HG03025 (cell line): ENCODE measurements around the gene LDLRAP1.
"Not testable (repeated sequence)": the region's sequence is repeated elsewhere in the genome, so short reads cannot be mapped to it uniquely, and the experiment has no call there.

ENCODE experiments used
- ATAC-seq: cut with Tn5 transposase; IDR thresholded peaks from one replicate; pipeline ENCODE4 v1.9.1; 2021; ENCODE audit warnings: mild to moderate bottlenecking, moderate library complexity; ENCODE audit not compliant: unreplicated experiment, low FRiP score

Gene LDLRAP1

DNA sequence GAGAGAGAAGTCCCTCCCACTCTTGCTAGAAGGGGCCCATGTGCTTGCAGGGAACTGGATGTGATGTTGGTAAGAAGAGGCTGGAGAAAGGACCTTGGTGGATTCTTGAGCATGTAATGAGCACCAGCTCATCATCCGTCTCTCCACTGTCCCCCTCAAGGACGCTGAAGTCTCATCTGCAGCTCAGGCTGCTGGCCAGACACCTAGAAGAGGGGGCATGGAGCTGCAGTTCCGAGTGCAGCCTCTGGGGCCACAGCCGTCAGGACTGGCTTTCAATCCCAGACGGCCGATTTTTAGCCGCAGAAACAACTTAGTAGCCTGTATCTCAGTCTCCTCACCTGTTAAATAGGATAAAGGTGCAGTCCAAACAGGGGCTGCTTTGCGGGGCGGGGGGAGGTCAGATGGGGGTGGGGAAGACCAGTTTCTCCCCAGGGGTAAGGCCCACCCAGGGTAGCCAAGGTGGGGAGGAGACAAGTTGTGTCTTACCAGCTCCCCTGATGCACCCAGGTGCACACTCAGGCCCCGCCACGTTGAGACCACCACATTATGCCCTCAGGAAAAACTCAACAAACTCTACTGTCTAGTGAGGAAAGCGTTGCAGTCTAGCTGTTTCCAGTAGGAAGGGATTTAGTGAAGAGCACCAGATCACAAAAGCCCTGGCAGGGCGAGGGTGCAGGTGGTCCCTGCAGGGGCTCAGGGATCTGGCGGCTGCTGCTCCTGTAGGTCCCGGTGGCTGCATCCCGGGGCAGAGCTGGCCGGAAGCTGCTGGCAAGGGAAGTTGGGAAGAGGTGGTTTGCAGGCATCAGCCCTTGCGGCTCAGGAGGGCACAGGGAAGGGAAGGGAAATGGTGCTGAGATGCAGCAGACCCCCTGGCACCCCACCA is 29.5 kb downstream of the LDLRAP1 start:
- ATAC-seq = no peak

DNA sequence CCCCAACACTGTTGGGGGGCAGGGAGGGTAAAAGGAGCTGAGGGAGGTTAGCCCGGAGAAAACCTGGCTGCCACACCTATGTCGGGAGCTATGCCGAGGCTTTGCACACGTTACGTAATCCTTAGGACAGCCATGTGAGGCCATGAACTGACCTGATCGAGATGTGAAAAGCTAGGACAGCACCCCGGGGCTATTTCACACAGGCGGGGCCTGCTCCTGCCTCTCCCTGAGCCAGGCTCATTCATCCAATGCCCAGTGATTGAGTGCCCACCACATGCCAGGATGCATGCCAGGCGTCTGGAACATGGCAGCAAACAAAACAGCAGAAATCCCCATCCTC is 30.2 kb downstream of the LDLRAP1 start:
- ATAC-seq = no peak

DNA sequence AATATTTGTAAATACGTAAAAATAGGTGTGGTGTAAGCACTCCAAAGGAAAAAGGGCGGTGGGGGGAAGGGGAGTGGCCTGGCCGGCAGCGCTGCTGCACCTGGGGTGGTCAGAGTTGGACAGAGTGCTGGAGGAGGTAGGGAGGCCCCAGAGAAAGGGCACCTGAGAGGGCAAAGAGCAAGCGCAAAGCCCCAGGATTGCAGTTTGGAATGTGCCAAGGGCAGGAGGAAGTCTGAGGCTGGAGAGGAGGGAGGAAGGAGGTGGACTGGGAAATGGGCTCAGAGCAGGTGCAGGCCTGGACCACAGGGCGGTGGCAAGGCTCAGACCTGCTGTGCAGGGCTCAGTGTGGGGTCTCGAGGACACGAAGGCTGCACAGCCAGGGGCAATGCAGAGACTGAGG is 30.6 kb downstream of the LDLRAP1 start:
- no peak for ATAC-seq

DNA sequence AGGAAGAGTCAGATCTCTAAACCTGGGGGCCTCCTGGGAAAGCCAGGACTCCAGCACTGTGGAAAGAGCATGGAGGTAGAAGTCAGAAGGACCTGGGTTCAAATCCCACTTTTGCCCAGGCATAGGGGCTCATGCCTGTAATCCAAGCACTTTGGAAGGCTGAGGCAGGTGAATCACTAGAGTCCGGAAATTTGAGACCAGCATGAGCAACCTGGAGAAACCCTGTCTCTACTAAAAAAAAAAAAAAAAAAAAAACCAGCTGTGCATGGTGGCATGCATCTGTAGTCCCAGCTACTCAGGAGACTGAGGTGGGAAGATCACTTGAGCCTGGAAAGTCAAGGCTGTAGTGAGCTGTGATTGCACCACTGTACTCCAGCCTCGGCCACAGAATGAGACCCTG is 31.8 kb downstream of the LDLRAP1 start:
- ATAC-seq = no peak

DNA sequence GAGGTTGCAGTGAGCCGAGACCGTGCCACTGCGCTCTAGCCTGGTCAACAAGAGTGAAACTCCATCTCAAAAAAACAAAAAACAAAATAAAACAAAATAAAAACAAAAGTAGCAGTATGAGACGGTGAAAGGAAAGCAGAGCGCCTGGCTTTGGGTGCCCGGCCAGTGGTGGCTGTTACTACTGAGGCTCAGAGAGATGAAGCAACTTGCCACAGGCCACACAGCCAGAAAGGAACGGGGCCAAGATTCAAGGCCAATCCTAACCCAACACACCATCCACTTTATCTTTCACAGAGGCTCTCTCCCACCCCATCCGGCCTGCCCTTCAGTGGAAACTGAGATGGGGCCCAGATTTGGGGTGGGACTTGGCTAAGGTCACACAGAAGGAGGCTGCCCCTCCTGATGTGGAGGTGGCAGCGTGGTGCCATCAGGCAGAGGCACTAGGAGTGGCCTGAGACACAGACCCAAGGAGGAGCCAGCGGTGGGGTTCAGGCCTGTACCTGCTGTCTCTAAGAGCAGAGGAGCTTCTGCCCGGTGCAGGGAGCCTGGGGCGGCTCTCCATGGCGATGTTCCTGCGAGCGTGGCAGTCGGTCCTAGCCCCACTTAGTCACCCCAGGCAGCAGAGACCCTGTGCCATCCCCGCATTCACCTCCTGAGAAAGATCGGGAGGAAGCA is 33.2 kb downstream of the LDLRAP1 start:
- ATAC-seq = no peak

DNA sequence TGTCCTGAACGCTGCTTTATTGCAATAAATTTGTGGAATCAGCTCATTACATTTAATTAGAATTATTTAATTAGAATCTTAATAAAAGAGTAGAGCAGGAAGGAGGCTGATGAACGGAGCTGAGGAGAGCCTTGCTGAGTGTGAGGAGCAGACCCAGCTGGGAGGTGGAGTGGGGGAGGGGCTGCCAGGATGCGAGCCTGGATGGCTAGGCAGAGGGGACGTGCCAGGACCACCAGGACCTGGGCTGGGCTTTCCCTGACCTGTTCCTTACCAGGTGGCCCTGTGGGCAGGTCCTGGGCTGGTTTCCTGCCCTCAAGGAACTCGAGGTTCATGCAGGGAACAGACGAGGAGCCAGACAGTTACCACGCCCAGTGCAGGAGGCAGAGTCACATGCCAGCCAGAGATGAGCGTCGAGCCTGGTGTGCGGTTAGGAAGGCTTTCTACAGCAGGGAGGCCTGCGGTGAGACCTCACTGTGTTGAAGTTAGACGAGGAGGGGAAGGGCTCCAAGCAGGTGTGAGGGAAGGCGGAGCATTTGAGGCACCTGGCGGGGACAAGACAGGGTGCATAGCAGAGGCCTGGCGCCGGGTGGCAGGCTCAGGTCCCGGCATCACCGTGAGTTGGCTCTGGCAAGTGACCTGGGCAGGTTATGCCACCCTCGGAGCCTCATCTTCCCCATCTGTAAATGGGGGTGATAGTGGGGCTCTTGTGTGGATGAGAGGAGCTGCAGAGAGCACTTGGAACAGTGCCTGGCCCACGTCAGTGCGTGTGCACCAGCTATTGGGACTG is 33.9 kb downstream of the LDLRAP1 start:
- ATAC-seq = no peak

DNA sequence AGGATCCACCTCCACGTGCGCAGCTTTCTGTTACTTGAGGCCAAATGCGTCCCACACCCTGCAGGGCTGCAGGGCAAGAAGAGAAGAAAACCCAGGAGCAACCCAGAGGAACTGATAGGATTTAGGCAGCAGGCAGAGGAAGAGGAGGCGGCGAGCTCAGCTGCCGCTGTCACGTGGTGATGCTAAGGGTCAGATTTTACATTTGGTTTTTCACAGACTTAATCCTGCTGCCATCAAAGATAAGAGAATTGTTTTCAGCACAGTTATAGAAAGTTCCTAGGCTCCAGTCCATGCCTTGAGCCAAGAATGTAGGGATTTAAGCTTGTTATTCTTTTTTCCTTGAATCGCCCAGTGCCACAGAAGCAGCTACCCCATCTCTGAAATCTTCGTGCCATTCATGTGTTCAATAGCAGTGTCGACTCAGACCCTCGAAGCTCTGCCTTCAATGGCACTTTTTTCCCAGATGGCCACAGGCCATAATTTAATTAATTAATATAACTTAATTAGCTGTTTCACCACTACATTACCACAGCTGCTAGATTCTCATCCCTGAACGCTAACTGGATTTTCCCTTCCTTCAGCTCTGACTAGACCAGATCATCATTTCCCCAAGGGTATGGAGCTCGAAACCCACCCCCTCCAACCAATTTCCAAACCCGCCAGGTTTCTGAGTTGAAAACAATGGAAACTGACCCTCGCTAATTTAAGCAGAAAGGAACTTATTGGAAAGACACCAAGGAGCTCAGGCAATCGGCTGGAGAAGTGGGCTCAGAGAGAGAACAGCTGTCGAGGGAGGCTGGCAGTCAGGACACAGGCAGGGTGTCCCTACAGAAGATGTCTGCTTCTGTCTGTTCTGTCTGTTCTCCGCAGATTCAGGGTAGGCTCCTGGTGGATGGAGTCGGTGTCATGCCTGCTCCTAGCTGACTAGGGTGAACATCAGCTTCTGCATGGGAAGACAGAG is 36.2 kb downstream of the LDLRAP1 start:
- ATAC-seq = no peak

DNA sequence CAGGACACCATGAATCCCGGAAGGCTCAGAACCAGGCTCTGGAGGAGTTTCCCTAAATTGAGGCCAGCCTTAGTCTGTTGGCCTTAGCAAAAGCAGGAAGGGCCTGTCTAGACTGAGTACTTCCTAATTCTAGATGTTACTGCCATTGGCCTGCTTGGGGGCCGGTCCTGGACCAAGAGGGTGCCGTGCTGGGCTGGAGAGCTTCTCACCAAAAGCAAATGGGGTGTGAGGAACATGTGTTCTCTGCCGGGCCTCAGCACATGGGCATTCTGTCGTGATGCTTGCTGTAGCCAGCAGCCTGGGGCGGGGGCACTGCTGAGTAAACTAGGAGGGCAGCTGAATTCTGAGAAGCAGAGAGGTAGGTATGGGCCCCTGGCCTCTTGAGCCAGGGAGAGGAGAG is 37.5 kb downstream of the LDLRAP1 start:
- ATAC-seq = no peak

DNA sequence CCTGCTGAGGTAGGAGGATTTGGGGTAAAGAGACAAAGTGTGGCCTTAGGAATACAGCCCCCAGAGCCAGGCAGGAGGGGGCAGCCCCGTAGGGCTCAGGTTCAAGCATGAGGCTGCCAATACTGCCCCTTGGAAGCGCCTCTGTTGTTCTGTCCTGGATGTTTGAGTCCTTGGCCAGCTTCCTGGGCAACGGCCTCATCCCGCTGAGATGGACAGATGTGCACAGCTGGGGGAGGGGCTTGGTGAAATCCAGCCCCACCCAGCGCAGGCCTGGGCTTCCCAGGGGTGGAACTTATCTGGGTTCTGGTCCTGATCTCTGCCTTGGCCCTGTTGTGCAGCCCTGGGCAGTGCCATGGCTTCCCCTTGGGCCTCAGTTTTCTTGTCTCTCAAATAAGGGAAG is 38.4 kb downstream of the LDLRAP1 start:
- no peak for ATAC-seq

DNA sequence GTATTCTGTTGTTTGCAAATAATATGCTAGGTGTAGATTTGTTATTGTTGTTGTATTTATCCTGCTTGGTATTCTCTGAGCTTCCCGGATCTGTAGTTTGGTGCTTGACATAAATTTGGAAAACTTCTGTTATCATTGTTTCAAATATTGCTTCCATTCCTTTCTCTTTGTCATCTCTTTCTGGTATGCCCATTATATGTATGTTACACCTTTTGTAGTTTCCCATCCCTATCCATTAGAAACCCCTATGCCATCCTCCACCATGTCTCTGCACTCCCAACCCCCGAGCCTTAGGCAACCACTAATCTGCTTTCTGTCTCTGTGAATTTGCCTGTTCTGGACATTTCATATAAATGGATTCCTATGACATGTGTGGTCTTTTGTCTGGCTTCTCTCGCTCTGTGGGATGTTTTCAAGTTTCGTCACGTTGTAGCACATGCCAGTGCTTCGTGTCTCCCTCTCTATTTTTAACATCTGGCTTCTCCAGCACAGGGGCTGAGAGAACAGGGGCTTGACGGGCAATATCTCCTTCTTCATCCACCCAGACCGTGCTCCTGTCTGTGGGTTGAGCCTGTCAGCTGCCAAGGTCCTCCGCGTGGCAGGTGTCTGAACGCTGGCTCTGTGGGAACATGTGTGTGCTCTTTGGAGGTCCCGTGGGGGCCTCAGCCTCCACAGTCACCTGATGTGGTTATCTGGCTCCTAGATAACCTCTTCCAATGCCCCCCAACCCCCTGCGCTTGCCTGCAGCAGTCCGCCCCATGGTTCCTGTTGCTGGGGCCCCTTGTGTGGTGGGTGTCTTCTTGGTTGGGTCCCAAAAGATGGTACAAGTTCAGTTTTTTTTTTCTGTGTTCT is 40.3 kb downstream of the LDLRAP1 start:
- ATAC-seq = no peak

DNA sequence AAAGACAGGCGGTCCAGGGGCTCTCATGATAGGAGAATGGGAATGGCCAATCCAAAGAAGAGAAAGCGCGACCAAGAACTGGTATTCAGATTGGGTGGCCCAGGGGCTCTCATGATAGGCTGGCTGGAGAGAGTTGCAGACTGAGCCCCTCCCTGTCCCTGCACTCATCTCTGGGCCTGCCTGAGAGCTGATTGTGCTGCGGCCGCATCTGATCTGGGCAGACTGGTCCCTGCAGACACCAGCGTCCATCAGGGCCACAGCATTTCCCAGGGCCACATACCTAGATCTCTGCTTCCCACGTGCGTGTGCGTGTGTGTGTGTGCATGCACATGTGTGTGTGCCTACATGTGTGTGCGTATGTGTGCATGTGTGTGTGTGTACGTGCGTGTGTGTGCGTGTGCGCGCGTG is 42.8 kb downstream of the LDLRAP1 start:
- ATAC-seq = no peak

DNA sequence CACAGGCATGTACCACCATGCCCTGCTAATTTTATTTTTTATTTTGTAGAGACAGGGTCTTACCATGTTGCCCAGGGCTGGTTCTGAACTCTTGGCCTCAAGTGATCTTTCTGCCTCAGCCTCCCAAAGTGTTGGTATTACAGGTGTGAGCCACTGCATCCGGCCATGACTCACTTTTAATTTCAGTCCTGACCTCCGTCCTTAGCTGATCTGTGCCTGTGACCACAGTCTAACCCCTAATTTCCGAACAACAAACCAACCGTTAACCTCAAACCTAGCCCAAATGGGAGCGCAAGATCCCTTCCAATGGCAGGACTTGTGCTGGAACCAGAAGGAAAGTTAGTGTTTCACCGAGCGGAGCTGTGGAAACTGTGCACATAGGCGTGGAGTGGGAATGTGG is 43.9 kb downstream of the LDLRAP1 start:
- ATAC-seq = no peak

DNA sequence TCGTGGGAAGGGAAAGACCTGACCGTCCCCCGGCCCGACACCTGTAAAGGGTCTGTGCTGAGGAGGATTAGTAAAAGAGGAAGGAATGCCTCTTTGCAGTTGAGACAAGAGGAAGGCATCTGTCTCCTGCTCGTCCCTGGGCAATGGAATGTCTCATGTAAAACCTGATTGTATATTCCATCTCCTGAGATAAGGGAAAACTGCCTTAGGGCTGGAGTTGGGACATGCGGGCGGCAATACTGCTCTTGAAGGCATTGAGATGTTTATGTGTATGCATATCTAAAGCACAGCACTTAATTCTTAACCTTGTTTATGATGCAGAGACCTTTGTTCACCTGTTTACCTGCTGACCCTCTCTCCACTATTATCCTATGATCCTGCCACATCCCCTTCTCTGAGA is 44.8 kb downstream of the LDLRAP1 start:
- ATAC-seq = not testable (repeated sequence)

DNA sequence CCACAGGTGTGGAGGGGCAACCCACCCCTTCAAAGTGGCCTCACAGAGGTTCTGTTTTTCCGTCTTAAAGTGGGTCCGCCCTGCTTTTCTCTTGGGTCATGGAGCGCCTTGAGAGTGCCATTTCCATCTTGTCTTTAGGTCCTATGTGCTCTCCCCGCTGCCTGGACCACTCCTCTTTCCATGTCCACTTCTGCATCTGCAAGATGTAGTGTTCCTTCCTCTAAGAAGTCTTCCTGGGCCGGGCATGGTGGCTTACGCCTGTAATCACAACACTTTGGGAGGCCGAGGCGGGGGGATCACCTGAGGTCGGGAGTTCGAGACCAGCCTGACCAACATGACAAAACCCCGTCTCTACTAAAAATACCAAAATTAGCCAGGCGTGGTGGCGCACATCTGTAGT is 45.4 kb downstream of the LDLRAP1 start:
- ATAC-seq = not testable (repeated sequence)

DNA sequence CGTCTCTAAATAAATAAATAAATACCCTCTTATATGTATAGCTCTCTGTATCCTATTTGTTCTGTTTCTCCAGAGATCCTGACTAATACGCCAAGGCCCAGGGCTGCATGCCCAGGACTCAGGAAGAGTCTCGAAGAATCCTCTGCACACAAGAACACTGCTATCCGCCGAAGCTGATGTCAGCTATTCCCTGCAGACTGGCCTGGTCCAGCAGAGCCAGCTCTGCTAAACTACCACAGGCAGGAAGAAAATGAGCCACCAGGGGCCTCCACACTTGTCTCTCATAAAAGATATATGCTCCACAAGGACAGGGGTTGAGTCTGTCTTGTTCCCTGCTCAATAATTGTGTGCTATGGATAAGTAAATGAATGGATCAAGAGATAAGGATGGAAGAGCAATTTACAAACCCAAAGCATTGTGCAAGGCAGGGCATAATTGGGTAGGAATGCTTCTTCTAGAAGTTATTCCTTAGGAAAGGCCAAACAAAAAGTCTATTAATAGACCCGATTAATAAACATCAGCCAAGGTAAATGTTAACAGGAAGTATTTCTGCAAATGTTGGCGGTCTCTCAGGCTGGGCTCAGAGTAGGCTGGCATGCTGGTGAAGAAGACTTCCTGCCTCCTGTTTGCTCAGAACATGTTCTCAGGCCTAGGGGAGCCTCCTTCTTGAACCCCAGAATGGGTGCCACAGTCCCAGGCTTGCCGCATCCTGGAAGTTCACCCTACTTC is 46.9 kb downstream of the LDLRAP1 start:
- no peak for ATAC-seq

DNA sequence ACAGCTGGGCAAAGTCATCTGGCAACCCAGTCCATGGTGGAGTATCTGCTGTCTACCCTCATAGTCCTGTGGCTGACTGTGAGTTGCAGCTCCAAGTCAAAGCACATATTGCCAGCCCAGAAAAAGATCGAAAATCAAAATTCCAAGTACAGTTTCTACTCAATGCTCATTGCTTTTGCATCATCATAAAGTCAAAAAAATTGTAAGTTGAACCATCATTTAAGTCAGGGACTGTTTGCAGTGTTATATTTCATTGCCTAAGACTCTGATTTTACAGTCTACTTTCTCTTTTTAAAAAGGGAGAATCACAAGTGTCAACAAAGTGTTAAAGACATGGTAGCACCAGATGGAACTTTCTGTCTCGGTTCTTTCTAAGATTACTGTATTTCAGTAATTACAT is 50.5 kb downstream of the LDLRAP1 start:
- ATAC-seq = no peak

DNA sequence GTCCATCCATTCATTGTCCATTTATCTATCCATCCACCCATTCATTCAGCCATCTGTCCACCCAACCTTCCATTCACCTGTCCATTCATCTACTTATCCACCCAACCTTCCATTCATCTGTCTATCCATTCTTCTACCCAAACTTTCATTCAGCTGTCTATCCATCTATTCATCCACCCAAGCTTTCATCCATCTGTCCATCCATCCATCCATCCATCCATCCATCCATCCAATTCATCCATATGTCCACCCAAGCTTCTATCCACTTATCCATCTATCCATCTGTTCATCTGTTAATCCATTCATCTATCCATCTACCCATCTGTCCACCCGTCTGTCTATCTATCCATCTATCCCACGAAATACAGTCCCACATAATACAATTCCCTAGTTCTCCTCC is 51.6 kb downstream of the LDLRAP1 start:
- ATAC-seq = no peak

DNA sequence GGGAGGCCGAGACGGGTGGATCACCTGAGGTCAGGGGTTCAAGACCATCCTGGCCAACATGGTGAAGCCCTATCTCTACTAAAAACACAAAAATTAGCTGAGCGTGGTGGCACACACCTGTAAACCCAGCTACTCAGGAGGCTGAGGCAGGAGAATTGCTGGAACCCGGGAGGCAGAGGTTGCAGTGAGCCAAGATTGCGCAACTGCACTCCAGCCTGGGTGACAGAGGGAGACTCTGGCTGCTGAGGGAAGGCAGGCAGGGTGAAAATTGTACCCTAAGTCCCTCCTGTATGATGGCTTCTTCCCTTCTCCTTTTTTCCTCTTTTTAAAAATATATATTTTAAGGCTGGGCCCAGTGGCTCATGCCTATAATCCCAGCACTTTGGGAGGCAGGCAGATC is 53.2 kb downstream of the LDLRAP1 start:
- ATAC-seq = not testable (repeated sequence)

DNA sequence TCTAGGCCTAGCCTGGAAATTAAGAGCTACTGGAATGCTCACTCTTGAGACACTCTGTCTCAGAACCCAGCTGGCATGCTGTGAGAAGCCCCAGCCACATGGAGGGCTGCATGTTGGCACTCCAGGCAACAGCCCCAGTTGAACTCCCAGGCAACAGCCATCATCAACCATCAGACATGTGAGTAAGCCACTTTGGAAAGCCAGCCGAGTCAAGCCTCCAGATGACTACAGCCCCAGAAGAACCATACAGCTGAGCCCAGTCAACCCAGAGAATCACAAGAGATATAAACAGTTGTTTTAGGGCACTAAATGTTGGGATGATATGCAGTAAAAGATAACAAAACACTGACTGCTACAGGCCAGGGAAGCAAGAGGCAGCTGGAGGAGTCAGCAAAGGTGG is 55.5 kb downstream of the LDLRAP1 start:
- ATAC-seq = no peak
